ENCODE measurements around the gene CTBP2.

CTBP2 gene

DNA sequence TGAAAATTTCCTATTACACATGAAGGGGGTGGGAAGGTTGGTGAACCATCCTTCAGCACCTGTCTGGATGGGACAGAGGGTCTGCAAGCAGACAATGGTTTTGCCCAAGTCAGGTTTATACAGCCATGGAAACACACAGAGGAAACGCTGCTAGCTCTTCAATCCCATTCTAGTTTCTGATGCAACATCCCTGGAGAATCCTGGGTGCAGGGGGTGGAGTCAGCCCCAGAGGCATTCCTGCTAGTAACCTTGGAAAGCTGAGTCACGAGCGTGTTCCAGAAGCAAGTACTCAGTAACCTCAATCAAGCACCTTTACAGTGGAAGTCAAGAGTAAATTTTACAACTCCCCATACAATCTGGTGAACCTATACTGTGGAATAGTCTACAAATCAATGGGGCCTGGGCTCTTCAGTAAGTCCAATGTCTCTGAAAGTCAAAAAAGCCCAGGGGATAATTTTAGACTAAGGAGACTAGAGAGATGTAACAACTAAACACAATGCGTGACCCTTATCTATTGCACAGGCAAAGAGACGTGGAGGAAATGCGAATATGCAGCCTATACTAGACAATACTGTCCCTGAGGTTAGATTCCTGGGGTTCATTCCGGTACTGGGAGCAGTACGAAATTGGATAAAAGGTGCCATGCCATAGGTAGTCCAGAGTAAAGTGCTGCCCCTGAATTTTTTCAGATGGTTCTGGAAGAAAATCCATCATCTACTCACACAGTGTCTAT, 123.1 kb downstream of the CTBP2 start:
- no peak for DNase-seq

DNA sequence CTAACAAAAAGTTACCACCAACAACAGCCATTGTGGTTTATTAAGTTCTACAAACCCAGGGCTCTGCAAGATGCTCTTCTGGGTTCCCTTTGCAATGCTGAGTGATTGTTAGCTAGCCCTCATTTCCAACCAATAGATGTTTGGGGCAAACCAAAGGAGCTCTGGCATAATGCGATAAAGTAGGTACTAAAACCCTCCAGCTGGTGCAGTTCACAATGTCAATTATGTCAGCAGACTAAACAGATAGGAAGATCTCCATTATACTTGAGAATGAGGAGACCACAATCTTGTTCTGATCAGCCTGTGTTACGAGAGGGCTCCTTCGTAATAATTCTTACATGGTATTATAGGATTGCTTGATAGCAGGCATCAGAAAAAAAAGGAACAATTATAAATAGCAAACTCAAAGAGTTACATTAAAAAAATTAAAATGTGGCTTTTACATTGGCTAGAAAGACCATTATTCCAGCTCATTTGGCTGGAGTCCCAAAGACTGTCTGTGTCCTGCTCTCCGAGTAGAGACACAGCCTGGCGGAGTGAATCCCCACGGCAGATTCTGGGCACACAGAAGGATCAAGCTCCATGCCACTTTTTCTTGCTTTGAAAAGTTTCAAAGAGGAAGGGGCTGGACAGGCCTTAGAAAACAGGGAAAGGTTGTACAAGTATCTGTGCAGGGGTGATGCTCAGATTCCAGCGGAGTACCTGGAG, 124.6 kb downstream of the CTBP2 start:
- DNase-seq, result no peak

DNA sequence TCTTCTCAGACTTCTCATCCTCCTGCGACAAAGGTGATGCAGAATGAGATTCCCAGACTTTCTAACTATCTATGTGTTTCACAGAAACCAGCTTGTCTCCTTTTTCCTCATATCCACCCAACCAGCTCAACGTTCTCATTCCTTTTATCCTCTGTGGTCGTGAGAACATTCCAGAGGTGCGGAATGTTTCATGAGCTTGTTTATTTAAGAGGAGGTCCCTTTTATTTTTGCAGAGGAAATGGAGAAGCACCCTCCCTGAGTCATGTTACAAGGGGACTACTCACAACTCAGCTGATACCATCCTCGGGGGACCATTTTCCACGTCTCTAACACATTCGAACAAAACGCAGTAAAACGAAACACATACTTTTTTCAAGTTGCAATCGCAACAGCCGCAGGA, 125.2 kb downstream of the CTBP2 start:
- no peak for DNase-seq

DNA sequence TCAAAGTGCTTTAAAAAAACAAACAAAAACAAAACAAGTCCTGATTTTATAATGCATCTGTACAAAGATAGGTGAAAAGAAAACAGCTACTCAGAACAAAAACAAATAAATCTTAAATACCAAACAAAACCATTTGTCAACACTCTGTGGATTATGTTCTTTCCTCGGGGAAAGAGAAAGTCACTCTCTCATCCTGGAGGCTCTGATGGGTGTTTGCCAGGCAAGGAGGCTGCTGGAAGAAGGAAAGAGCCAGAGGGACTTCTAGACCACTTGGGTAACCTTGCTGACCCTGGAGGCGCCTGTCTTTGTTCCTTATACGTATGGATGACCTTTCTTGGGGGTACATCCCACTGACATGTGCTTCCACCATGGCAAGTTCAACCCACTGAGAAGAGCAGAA, 125.7 kb downstream of the CTBP2 start:
- DNase-seq, result no peak

DNA sequence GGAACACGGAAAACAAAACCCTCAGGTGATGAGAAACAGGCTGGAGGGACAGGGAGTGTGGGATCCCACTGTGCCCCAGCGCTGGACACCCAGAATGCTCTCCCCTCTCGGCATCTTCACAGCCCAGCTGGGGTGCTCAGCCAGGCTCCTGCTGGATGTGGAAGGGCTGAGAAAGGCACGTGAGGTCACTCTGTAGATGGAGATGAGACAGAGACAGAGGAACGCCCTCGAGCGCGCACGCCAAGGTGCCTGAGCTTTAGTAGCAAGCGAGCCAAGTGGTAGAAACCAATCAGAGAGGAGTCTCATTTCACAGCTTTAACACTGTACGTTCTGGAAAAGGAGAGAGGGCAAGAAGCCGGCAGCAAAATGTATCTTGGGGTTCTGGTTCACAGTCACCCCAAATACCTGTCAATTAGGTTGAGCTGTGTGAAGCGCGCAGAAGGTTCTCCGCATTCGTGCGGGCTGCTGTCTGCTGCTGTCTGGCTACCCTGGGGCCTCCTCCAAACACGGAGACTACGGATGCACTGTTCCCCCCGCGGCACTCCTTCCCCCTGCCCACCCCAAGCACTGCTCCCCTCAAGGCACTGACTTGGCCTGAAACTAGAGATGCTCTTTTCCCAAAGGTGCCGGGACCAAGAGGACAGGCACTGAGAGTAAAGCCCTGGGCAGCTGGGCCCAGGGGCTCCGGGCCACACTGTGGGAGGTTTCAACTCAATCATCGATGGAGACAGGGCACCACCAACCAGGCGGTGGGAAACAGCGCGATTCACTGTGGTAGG, 127.0 kb downstream of the CTBP2 start:
- DNase-seq, result no peak

DNA sequence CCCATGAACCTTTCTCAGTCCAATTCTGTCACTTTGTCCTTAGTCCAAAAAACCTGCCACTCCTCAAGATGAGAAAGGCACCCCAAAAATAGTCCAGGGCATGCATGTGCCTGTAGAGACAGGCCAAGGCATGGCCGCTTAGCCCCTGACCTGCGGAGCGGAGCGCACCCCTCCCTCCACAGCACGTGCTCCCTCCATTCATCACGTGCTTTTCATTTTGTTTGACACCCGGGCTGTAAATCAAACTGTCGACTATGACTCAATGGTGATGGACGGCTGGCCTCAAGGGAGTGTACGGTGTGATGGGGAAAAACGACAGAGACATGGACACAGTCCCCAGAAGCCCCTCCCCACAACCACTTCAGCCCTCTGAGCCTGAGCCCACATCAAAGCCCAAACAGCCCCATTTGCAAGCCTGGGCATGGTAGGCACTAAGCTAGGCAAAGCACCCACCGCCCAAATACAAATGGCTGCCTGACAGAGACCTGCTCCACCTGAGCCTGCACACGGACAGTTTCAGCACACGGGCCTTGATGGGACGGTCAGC, 127.8 kb downstream of the CTBP2 start:
- no peak for DNase-seq

DNA sequence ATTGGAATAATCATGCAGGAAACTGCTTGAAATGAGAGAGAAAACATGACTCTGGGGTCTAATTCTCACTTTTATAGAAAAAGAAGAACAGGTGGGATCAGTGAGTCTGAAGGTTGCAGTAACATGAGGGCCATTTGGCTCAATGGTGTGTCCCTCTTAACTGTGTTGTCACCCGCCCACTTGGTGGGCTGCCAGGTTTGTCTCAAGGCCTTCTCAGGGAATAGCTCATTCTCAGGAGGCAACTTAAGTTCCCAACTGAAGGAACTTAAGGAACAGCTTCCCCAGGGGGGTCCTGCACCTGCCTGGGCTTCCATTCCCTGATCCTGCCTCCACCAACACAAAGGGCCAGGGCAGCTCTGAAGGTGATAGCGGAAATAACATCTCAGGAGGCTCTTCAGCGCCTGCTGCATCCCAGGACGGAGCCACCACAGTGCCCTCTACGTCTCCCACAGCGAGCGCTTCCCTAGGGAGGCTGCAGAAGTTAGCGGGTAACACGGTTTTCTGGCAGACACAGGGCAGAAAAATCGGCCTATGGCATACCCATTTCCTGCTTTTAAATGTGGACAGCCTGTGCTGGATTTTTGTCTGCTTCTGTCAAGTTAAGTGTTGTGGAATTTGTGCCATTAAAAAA, 129.7 kb downstream of the CTBP2 start:
- DNase-seq, result no peak

DNA sequence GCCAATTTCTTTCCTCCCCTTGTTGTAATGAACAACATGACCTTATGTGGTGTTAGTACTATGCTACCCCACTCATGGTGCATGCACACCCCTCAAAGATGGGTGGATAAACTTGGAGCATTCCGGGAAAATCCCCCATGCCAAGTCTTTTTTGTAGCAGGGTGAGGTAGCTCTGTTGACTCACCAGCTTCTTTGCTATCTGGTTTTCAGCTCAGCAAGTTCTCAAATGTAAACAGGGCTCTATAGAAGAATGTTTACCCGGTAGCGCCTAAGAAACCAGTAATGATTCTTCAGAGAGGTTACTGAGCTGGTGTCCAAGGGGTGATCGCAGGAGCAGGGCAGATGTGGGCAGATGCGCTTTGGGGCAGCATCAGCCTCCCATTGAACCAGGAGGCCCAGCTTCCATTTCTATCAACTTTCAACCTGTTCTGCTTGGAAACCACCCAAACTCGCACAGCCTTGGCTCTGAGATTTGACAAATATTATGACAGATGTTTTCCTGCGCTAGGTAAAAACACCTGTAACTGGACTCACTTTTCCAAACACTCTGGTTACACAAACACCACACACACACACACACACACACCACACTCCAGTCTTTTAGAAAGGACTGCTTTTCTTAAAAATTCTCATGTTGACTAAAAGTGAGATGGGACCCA, 130.7 kb downstream of the CTBP2 start:
- no peak for DNase-seq

DNA sequence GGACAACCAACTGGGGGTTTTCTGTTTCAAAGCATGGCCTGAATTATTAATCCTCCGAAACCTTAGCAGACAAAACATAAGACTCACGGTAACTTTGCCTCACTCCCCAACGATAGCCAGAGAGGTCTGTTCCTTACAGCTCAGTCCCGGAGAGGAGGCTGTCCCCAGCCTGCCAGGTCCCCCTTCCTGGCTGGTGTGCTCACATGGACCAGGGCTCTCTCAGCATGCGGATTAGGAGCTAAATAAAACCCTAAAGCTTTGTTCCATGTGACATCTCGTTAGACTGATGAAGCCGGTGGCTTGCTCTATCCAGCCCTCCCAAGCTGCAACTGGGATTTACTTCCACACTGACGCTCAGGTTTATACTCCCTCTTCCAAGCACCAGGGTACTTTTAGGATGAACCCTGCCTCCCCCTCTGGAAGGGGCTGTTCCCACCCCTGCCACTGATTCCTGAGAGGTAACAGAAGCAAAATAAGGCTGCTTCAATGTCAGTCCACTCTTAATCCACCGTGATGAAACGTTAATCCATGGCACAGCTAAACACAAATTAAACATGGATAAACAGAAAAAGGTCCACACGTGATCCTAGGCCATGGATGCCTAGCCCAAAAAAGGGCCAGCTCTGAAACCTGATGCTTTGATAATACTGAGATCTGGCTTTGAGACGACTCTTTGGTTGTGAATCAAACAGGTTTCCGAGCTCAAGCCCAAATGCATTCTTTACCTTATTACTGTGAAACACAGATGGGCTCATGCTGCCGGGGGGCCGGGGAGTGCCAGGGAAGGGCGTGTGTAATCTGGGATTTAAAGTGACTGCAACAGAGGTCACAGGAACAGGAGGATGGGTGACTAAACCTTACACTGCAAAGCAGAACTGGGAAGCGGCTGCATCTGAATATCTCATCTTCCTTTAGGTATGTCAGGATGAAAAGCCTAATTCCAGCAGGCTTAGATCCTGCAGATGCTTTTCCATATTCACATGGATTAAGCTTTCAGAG, 132.2 kb downstream of the CTBP2 start:
- DNase-seq, result no peak

DNA sequence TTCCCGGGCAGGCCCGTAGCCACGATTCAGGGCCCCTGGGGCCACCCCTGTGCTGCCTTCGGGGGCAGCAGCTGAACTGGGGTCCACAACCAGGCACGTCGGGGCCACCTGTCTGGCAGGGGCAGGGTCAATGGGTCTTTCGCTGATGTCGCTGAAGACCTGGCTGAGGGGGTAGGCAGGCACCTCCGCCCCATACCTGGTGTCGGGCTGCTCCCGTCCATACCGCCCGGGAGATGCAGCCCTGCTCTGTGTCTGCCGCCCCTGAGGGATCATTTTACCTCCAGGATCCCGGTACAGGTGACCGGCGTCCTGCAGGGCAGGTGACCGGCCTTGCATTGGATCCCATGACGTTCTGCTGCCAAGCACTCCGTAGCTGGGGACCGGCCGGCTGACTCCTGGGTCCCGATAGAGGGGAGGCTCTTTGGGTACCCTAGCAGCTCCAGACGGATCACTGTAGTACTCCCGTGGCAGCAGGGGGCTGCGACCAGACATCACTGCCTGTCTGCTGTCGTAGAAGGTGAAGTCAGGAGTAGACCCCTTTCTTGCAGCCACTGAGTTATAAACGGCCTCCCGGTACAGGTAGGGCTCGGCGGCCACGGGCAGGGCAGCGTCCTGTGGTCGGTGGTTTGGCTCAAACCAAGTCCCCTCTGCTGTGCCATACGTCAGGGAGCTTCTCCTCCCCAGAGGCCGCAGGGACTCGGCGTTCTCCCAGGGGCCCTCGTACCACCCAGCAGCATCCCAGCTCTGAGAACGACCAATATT, 133.2 kb downstream of the CTBP2 start:
- no peak for DNase-seq

DNA sequence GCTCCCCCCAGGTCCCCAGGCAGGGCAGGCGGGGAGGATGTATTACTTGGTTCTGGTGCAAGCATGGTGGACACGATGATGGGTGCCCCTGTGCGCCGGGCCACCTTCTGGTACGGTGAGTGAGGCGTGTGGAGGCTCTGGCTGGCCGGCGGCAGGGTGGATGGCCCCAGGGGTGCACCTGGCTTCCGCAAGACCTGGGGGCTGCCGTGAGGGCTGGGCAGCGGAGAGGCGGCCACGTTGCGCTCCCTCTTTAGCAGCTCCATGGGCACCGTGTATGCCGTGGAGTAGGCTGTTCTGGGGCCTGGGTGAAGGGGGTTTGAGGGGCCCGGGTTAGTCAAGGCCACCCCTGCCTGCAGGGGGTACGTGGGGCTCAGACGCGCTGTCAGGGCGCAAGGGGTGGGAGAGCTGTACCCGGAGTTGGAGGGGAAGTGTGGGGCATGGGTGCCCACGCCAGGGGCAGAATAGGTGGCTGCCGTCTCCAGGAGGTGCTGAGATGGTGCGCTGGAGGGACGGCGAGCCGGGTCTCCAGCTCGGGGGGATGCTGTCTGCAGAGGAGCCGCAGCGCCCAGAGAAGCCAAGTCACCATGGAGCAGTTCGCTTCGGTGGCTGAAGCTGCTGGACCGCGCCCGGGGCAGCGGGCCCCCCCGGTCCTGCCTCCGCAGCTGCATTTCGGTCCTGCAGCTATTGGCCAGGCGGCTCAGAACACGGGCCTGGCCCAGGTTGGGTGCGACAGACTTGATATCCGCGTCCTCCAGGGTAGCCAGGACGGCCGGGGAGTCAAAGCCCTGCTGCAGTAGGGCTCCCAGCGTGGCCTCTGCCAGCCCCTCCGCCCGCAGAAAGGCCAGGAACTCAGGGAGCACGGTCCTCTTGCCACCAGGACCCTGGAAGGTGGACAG, 134.1 kb downstream of the CTBP2 start:
- no peak for DNase-seq

DNA sequence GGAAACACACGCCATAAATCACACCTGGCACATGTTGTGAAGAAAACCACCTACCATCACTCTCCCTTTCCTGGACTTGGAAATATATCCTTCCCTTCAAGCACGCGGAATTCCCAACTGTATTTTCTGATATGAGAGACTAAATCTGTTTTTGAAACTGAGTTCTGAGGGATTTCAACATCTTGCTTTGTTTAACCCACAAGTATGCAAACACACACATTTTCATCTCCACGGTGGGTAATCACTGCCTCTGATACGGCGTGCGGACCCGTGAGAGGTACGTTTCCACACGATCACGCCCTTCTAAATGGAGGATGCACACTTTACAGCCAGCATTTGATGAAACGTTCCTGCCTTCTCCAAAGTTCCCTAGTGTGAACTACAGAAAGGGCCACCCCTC, 135.0 kb downstream of the CTBP2 start:
- no peak for DNase-seq

DNA sequence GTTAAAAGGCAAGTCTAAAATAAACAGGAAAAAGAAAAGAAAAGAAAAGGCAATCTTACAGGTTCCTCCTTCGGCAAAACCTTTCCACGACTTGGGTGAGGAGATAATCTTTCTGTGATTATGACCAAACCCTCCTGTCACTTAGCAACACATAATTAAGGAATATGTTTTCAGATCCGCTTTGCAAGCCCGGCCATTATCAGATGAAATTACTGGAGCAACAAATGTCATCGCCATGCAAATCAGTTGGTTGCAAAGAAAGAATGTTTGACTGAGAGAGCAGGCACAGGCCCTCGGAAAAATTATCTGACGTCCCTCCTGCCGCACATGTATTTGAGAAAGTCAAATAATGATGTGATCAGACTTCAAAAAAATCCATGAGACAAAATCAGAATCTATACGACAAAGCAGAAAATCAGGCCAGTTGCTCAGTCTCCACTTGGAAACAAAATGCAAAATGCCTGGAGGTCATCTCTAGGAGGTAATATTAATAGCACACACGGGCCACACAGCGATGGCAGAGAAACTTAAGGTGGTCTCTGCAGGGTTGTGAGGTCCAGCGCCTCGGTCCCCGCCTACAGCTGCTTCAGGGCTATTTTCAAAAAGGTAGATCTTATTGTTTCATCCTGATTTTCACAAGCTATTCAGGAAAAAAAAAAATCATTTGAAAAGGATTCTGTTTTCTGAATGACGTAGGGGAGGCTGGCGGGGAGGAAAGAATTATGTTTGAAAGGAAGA, 135.7 kb downstream of the CTBP2 start:
- no peak for DNase-seq

DNA sequence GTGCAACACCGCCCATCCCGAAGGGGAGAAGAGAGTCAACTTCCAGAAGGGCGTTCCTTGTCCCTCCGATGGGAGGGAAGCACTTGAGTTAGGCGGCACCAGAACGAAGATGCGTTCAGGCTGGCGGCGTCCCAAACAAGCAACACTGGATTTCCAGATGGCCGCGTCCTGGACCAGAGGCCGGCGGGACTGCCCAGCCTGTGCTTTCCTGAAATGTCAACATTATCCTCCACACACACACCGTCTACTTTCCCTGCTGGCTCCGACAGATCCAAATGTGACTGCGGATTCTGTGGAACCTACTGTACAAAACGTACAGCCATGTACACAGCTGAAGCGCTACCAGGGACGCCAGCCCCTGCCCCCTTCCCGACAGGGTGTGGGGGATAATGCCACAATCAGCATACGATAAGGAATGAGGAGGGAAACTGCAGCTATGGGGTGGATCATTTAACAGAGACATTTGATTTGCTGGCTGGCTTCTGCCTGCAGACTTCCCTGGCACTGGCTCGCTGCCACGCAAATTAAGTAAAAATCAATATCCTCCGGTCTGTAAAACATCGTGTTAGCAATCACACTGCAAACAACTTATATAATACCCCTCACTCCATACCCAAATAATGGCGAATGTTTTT, 136.4 kb downstream of the CTBP2 start:
- no peak for DNase-seq

DNA sequence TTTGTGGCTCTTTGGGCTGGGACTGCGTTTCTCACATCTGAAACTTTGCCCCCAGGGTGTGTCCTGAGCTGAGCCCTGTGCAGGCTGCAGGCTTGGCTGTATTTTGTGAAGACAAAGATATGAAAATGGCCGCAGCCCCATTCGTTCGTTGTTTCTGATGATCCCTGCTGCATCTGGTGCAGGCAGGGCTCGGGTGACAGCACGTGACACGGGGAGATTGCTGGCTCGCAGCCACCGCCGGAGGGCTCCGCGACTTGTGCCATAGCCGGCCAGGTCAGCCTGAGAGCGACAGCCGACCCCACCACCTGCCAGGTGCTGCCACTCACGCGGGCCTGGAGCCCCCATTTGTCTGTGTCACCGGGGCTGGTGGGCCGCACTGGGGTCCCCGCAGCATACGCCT, 137.1 kb downstream of the CTBP2 start:
- no peak for DNase-seq

DNA sequence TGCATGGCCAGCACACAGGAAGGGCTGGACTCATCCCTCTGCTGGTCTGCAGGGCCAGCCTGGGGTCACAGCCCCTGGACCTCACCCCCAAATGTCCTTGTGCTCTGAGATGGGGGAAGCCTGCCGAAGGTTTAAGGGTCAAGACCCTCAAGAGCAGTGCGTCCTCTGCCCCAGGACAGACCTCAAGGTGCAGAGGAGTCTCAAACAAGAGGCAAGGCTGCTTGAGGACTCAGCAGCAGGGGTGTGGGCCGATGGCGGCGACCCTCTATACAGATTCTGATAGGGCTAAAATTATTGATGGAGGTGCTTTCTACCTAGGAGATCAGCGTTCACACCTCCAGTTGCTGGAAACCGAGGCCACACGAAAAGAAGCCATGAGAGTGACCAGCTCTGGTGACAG, 137.7 kb downstream of the CTBP2 start:
- DNase-seq, result no peak

DNA sequence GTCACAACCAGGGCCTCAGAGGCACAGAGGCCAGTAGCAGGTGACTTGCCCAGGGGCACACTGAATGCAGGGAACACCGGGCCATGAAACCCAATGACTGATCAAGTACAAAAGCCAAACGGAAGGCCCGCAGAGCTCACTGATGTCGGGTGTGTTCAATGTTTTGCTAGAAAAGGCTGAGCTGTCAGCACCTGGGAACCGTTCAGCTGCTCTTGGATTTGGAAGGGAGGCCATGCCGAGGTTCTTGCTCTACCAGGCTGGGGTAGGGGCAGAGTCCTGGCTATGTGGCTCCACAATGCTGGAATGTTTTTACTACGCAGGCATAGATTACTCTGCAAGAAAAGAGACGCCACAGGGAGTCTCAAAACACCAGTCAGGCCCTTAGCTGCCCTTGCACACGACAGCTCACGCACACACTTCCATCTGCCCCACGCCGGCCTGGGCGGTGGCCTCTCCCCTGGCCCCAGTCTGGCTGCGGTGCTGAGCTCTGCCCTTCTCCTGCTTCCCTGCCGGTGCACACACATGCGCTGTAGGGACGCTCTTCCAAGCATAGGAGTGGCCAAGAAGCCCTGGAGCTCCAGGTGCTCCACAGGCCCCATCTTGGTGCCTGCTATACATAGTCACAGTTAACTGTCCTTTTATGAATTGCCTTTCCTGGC, 138.5 kb downstream of the CTBP2 start:
- no peak for DNase-seq

DNA sequence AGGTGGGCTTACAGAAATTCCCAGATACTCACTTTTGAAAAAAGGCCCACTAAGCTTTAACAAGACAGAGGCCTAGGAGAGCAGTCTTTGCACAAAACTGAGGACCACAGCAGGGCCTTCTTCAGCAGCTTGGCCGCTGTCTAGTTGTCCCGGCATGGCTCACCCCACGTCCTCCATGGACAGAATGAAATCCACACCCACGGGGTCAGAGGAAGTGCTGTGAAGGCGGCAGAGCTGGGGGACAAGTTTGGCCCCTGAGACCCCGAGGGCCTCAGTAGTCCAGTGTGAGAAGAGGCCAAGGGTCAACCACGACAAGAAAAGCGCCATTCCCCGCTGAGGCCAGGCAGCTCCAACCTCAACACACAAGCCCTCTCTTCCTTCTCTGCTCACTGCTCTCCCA, 139.5 kb downstream of the CTBP2 start:
- no peak for DNase-seq
